CD4-positive, alpha-beta T cell treated with Interleukin-4 for 1 hour (primary cell): Measurements from ENCODE around the gene MAST4.

Experiments used
- DNase-seq, 2 donors: peaks; one replicate each; pipeline ENCODE4 v3.0.0-alpha.2; 2020 to 2022

MAST4 gene

DNA sequence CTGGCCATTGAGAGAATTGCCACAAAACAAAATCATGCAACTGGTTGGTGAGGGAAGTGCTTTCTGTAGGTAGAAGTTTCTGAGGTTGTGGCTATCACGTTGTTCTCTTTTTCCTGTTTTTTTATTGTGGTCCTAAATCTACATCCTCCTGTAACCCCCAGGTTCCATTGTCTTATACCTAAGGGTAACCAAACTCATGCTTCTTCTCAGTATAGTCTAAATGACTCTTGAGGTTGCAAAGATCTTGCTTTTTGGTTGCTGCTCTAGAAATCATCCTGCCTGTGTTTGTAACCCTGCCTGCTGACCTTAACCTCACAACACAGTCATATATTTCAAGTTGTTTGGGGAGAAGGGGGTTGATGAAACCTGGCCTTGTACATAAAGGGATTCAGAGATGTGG, 327.3 kb downstream of the MAST4 start:
- DNase-seq, result no peak

DNA sequence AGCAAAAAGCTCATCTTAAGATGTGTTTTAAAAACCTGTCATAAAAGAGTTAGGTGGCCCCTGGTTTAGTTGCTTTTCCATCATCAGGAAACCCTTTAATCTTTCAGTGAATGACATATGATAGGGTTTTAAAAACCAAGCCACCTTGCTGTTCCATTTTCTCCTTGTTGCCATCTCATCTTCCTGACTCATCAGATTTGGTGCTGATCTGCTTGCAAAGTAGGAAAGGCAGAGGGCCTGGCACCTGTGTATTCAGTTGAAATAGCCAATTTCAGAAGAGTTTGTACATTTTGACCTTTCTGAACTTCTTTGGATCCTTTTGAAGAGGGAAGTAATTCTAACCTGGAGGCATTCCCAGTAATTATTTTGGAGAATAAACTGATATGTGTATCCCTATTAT, 327.7 kb downstream of the MAST4 start:
- no peak for DNase-seq

DNA sequence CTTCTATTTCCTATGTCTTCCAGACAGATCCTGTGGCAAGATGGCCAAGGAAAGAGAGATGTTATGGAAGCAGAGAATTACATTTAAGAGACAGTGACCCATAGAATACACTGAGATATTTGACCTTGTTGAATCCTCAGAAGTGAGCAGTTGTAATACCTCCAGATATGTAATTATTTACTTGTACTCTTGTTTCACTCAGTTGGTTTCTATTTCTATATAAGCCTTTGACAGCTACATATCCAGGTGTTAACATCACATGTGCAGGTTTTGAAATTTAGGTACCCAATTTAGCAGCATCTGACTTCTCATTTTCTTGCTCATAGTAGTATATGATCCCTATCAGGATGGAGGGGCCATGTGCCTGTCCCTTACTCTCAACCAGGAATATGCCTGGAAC, 330.9 kb downstream of the MAST4 start:
- DNase-seq, result no peak

DNA sequence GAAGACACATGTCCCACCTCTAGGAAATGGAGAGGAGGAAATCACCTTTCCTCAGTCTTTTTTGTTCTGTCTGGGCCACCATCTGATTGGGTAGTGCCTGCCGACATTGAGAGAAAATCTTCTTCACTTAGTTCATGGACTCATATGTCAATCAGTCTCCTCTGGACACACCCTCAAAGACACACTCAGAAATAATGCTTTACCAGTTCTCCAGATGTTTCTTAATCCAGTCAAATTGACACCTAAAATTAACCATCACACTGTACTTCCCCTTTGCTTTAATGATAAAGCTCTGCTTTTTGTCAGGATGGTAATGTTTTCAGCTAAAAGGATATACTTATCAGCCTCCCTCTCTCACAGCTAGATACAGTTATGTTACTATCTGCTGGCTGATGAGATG, 333.1 kb downstream of the MAST4 start:
- DNase-seq, result no peak

DNA sequence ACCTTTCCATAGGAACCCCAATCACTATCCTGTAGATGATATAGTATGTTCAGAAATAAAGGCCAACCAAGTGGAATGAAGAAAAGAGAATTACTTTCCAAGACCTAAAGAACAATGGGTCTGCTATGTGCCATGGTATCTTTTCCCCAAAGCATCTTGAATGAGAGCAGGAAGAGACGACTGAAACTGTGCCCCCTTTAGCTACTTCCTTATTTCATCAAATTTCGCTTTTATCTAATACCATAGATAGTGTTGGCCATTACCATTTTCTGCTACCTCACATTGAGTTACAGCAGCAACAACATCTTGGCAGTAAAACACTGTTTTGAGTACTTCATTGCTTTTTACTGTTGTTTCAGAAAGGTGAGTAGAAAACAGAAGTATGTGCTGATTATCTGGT, 333.8 kb downstream of the MAST4 start:
- DNase-seq, result no peak

DNA sequence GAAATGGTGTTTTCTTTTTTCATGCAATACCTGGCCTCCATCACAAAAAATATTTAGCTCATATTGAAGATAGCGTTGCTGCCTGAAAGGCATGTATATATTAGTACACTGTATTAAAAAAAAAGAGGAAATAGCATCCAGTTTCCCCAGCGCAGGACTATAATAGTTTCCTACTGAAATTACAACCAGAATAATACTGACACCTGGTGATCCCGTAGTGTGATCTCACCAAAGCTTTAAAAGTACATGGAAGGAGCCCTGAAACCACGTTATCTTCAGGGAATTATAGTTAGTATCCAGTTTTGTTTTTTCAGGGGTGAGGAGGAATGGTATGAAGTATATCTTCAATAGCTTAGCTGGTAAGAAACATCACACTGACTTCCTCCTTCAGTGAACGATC, 335.5 kb downstream of the MAST4 start:
- no peak for DNase-seq

DNA sequence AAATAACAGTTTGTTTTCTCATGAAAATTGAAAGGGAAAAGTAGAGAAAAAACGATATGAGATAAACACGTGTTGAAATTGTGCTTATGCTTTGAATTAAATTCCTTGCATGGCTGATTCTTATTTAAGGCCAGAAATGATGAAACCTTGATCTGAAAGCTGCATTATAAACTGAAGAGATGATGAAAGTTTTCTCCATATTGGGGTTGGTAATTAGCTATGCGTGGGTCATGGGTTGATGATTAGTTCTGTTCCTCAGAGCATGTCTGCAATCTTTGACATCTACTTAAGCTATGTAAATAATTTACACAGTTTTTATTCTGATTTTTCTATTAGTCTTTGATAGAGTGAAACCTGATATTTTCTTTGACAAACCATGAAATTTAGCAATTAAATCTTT, 336.3 kb downstream of the MAST4 start:
- DNase-seq, result no peak

DNA sequence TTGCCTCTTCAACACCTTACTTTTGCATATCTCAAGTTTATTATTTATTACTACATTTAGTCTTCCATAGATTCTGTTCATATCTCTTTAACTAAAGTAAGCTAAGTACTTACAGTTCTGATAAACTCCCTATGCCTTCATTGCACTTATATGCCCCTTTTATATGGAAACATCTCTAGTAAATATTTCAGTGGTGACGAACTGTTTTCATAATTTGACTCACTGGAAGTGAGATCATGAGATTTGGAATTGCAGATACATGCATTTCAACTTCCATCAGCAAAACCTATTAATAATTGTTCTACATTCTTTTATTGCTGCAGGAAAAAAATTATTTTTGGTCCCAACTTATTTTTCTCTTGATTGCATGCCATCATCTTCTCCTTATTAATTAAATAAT, 336.9 kb downstream of the MAST4 start:
- DNase-seq, result no peak

DNA sequence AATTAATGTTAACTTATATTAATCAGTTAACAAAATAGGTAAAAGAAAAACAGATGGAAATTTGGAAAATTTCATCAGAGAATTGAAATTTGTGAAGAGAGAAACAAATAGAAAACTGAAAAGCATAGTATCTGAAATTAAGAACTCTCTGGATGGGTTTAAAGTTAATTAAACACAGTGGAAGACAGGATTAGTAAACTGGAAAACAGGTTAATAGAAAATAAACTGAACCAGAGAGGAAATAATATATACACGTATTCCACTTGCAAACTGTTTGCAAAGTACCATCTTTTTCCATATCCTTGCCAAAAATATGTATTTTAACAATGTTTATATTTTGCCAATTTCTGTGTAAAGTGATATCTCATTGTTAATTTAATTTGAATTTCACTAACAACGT, 342.9 kb downstream of the MAST4 start:
- no peak for DNase-seq

DNA sequence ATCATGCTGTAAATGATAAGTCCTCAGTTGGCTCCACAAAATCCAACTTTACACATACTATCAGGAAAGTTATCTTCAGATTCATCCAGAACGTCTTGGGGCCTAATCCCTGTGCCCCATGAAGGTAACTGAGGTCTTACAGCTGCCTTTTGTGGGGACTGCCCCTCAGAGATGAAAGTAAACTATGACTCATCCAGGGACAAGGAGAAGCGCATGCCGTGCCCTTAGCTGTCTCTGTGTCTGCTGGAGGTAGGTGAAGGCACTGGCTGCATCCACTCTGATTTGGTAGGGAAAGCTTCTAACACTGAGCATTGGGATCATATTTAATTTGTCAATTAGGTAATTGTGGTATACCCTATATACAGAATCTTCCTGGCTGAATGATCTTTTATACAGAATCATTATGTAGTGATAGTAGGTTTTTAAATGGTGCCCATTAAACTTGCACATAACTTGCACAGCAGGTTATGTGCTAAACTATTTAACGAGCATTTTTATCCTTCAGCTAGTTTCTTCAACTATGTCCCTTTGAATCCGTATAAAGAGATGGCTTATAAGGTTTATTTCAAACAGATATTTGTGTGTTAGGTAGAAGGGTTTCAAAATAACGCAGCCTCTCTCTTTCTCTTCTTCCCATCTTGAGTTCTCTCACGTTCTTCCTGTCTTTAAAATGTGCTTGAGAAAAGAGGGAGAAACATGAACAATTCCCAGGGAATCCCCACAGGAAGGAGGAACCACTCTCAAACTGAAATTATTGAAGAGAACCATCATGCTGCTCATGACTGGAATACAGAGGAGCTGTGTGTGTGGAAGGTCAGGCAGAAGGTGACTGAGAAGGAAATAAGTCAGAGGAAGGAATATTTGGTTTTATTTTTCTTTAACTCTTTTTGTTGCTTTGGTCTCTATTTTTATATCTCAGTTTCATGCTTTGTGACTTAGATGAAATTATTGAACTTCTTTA, 349.5 kb downstream of the MAST4 start:
- DNase-seq, result no peak

DNA sequence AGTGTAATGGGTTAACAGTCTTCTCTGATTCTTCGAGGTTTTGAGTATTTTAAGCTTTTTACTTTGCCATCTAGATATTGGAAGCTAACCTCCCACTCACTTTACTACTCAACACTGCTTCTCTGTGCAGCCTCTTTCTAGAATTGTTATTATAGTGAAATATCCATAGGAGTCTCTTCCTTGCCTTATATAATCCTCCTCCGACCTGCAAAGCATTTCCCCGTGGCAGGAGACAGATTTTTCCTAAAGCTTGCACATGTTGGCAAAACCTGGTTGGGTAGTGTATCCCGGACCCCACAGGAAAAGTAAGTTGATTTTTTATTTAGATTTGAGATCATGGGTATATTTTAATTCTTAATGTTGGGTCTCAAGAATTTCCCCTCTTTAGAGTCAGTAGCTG, 351.3 kb downstream of the MAST4 start:
- no peak for DNase-seq

DNA sequence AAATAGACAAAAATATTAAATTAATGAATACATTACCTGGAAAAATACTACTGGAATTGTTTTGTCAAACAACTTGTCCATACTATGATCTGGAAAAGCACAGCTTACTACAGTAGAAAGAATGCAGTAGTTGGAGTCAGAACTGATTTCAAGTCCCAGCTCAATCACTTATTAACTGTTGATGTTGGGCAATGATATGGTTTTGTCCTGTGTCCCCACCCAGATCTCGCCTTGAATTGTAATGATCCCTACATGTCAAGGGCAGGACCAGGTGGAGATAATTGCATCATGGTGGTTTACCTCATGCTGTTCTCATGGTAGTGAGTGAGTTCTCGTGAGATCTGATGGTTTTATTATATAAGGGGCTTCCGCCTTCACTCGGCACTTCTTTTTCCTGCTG, 352.9 kb downstream of the MAST4 start:
- DNase-seq, result no peak

DNA sequence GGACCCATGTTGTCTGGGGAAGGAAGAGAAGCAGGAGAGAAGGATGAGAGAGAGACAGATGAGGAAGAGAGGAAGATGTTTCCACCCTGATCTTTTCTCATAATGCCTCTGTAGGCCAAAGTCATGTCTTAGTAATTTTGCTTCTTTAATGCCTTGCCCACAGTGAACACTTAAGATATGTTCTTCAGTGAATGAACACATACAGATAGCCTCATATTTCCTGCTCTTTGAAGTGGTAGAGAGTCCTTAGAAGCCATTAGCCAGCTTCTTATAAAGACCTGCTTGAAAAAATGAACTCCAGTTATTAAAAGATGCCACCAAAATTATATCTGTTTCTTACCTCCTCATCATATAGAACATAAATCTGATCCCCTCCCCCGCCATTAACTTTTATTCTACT, 356.0 kb downstream of the MAST4 start:
- no peak for DNase-seq

DNA sequence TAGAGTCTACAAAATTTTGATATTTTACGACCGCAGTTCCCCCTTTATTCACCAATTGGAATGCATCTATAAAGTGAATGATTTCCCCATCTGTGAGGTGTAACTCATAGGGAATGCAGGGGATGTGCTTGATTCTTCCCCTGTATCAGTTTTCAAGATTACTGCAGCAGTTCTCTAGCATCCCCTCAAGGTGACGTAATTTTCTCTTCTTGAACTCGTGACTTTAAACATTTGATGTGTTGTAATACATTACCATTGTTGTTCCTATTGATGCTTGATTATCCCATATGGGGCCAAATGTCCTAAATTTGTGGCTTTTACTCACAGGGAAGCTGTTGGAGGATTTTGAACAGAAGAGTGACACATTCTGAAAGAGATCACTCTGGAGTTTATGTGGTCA, 360.2 kb downstream of the MAST4 start:
- no peak for DNase-seq

DNA sequence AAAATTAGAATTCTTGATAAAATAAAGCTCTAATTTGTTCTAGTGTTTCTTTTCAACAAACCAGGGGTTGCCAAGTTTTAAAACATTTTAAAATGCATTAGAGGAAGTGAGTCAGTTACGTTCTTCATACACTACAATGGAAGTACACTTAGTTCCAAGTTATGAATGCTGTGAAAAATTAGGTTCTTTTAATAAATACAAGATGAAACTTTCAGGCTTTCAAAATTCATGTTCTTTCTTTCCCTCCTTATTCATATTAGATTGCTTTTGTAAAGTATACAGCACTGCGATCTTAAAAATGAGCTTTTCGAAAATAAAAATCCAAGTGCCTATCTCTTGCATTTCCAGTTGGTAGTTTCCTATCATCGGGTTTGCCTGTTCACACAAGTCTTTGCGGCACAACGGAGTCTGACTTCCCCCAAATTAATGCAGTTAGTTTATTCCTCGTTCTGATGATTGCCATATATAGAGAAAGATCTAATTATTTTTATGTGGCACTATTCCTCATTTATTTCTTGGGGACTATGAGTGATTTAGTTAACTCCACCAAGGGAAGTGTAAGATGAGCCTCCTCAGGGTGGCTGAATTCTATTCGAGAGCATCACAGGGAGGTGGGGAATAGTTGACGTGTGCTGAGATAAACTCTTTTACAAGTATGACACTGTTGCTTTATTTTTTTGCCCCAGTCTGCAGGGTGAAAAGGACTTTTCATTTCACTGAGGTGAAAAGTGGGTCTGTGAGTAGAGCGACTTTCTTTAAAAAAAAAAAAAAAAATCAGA, 362.2 kb downstream of the MAST4 start:
- no peak for DNase-seq

DNA sequence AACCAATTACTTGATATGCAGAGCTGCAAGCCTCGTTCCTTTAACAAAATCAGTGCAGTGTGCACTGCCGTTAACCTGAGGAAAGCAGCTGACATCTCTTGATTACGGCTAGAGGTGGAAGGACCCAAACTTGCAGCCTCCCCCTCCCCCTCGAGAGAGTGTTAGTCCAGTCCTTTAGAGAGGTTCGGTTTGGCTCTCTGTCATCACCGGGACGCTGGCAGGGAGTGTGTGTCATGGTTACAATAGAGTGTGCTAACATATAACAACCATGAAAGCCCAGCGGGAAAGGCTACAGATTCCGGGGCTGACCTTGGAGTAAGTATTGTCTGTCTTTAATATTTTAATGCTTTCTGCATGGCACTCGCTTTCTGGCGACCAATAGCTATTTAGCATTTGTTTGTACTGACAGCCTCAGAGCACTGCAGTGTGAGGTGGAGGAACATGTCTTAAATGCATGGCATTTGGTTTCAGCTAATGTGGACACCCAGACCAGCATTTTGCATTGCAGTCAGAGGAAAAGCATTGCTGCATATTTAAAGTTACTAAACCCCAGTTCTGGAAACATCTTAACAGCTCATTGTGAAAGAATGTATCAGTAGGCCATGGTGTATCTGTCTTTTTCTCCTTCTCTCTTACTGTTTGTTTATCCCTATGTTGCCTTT, 362.9 kb downstream of the MAST4 start:
- DNase-seq, result no peak

DNA sequence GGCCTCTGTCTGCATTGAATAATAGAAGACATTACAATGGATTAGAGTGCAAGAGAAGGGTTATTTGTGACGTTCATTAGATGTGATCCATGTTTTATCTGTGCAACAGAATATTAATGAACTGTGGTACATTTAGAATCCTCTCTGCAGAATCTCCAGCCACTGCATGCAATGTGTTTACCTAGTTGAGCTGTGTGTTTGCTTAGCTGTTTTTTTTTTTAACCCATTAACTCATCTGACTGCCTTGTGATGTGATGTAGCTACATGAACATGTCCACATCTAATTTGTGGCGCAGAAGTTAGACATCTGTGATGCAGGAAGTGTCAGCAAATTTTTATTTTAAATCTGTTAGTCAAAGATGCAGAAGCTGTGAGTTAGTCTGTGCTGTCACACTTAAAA, 363.5 kb downstream of the MAST4 start:
- no peak for DNase-seq

DNA sequence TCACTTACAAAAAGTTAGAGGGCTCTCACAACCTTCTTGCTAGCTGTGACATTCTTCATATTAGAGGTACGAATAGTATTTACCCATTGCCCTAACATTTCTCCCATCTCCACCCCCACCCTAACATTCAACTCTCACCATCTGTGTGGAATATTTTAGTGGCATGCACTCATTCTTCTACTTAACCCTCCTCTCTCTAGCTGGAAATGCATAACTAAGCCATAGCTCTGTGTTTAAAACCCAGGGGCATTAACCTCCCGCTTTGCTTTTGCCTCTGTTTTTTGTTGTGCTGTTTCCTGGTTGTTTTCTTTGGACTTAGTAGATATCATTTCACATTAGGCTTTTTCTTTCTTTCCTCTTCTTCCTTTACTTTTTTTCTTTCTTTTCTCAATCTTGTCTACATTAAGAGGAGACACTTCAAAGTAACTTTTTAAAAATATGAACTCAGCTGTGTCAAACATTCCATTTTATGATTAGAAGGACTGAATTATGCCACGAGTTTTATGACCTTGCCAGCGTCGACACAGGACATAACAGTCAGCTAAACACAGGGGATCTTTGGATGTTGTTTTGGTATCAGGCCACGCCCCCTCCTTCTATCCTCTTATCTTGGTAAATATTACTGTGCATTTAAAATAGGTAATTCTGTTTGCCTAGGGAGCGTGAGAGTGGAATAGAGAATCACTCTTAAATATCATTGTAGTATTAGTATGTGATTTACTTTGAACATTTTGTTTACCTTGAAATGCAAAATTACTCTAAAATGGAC, 364.4 kb downstream of the MAST4 start:
- no peak for DNase-seq

DNA sequence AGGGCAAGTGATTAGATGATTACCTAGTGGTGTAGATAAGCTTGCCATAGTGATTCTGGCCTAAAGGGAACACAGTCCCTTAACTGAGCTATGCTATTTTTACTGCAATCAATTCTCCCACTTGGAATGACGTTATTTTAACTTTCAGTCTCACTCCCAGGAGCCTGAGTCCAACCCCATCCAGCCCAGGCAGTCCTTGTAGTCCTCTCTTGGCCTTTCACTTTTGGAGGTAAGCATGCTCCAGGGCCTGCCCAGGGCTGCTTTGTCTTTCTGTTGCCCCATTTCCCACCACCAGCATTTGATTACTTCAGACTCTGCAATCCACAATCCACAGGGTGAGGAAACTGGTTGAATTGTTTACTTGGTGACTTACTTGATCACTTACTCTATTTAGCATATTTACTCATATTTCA, 367.4 kb downstream of the MAST4 start:
- DNase-seq, result no peak

DNA sequence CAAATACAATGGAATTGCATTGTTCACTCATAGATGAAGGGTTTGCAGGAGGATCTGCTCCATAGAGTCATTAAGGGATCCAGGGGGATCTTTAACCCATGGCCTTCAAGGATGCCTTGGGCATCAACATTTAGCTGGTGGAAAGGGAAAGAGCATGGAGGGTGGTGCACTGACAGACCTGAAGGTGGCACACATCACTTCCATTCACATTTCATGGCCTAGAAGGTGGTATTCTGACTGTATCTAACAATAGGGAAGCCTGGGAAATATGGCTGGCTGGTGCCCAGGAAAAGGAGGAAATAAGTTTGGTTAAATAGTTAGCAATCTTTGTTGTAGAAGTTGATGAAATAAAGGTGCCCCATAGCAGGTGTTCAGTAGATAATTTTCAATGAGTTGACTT, 370.2 kb downstream of the MAST4 start:
- no peak for DNase-seq

DNA sequence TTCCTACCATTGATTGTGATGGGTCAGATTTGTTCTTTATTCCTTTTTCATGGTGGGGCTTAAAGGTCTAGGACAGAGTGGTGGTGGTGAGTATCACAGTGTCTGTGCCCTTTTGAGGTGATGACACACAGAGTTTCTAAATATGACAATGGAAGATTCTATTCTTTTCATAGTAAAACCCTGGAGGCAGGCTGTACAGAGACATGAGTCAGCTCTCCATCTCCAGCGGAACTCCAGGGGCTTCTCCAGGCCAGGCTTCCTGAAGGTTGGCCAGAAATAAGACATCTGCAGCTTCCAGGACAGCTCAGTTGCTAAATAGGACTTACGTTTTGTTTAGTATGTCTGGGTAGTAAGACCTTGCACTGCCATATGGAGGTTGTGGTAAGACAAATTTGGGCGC, 370.9 kb downstream of the MAST4 start:
- no peak for DNase-seq

DNA sequence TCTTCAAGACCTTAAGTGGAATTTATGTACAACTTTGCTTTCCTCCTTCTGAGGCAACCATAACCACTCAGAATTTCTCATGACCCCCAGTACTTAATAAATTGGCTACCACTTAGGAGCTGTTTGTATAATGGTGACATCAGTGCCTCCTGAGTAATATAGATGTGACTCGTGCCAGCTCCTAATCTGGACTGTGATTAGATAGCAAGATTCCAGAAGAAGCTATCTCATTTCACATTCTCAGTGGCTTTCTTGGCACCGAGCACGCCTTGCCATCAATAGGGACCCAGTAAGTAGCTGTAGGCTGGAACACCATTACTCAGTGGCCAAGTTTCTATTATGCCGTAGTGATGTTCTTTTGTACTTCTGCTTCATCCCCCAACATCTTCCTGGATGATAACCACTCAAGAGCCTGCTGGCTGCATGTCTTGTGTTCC, 371.7 kb downstream of the MAST4 start:
- no peak for DNase-seq

DNA sequence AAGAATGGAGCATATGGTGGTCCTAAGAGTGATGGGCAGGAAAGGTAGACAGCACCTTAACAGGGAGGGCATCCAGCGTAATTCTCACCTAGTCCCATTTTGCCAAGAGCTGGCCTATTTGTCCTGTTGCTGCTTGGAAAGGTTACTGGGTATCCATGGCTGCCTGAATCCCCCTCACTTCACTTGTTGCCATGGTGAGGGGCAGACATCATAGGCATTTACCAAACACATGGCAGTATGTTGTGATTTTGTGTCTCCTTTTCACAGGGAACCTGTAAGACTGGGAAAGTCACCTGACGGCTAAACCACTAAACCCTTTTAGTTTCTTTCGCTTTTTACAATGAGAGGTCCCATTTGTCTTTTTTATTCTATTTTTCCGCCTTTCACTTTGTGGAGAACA, 373.3 kb downstream of the MAST4 start:
- no peak for DNase-seq
